Parathyroid adenoma (tissue), 2 donors: ENCODE data around the gene AGPAT2.
A peak's percentile ranks its signal among the peaks of the same experiment; 100 is the strongest.

ENCODE experiments used
- H2AFZ ChIP-seq: fragments of 300-600 bp; sonication (generic); one replicate; pipeline ENCODE4 v1.7.0; 2017; ENCODE audit warnings: antibody characterized with exemption, mild to moderate bottlenecking
- H3K27ac ChIP-seq: fragments of 300-600 bp; sonication (generic); one replicate; pipeline ENCODE4 v1.7.0; 2017
- H3K27me3 ChIP-seq: fragments of 300-600 bp; sonication (generic); one replicate; pipeline ENCODE4 v1.7.0; 2017; ENCODE audit warnings: low read length; ENCODE audit not compliant: control insufficient read depth, insufficient read depth
- H3K36me3 ChIP-seq: fragments of 300-600 bp; sonication (generic); one replicate; pipeline ENCODE4 v1.7.0; 2017; ENCODE audit warnings: low read length; ENCODE audit not compliant: control insufficient read depth, insufficient read depth
- H3K4me1 ChIP-seq: fragments of 300-600 bp; sonication (generic); one replicate; pipeline ENCODE4 v1.7.0; 2017; ENCODE audit warnings: control low read depth
- H3K4me2 ChIP-seq: fragments of 300-600 bp; sonication (generic); one replicate; pipeline ENCODE4 v1.7.0; 2017; ENCODE audit warnings: low read length
- H3K4me3 ChIP-seq: fragments of 300-600 bp; sonication (generic); one replicate; pipeline ENCODE4 v1.7.0; 2017; ENCODE audit warnings: low read depth, low read length
- H3K79me2 ChIP-seq: fragments of 300-600 bp; sonication (generic); one replicate; pipeline ENCODE4 v1.7.0; 2017; ENCODE audit warnings: control low read depth
- H3K9ac ChIP-seq: fragments of 300-600 bp; sonication (generic); one replicate; pipeline ENCODE4 v1.7.0; 2017; ENCODE audit warnings: mild to moderate bottlenecking
- H3K9me3 ChIP-seq: fragments of 300-600 bp; sonication (generic); one replicate; pipeline ENCODE4 v1.7.0; 2017; ENCODE audit warnings: low read length; ENCODE audit not compliant: control insufficient read depth
- CTCF ChIP-seq: fragments of 300-600 bp; sonication (generic); IDR thresholded peaks from one replicate; pipeline ENCODE4 v1.7.0; 2017; ENCODE audit warnings: antibody characterized with exemption, mild to moderate bottlenecking
- donor health status: primary hyperparathyroidism.

Gene AGPAT2

DNA sequence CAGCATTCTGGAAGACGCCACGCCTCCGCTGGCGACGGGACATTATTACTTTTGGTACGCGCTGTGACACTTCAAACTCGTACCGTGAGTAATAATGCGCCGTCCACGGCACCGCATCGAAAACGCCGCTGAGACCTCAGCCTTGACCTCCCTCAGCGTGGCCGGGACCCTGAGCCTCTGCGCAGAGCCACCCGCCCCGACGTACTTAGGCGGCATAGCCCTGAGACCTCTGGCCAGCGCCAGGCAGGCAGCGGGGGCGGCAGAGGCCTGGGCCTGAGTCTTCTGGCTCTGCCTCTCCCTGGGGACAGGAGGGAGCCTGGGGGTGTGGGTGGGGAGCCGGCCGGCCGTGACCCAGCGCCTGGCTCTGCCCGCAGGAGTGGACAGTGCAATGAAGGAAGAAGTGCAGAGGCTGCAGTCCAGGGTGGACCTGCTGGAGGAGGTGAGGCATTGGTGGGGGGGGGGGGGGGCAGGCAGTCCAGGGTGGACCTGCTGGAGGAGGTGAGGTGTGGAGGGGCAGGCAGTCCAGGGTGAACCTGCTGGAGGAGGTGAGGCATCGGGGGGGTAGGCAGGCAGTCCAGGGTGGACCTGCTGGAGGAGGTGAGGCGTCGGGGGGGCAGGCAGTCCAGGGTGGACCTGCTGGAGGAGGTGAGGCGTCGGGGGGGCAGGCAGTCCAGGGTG lies 16.5 kb downstream of the AGPAT2 start:
- Histone ChIP-seq H3K79me2 (no peaks in the 10 kb centered on the region), H3K36me3 (no peaks in the 10 kb centered on the region), H3K27me3 (no peaks in the 10 kb centered on the region), H3K4me1 (peaks cover 2% of the 10 kb centered on the region), H3K9ac (no peak overlapping the region), H3K4me3 (no peak overlapping the region), H3K9me3 (no peaks in the 10 kb centered on the region), H2AFZ (no peak overlapping the region), H3K4me2 (no peak overlapping the region), H3K27ac (no peak overlapping the region)
- no peak for TF ChIP-seq CTCF

DNA sequence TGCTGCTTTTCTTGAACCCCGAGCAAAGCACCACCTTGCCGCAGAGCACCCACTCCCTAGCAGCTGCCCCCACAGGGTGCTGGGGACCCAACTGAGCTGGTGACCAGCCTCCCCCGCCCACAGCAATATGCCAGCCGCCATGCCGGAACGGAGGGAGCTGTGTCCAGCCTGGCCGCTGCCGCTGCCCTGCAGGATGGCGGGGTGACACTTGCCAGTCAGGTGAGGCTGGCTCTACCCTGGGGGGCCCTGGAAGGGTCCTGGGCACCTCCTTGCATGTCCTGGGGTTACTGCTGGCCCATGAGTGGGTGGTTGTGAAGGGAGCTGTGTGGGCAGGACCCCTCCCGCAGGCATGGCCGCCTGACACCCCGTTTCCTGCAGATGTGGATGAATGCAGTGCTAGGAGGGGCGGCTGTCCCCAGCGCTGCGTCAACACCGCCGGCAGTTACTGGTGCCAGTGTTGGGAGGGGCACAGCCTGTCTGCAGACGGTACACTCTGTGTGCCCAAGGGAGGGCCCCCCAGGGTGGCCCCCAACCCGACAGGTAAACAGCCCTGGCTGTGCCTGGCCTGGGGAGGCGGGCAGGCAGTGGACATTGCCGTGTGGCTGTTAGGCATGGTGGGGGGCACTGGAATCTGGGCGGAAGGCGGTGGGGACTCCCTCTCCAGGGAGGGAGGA lies 17.3 kb downstream of the AGPAT2 start:
- Histone ChIP-seq H3K4me2 (no peak overlapping the region), H3K36me3 (no peaks in the 10 kb centered on the region), H3K9ac (no peak overlapping the region), H3K27ac (no peak overlapping the region), H3K27me3 (no peaks in the 10 kb centered on the region), H3K9me3 (no peaks in the 10 kb centered on the region), H3K4me3 (no peak overlapping the region), H3K79me2 (no peaks in the 10 kb centered on the region), H2AFZ (no peak overlapping the region), H3K4me1 (peaks cover 2% of the 10 kb centered on the region)
- no peak for TF ChIP-seq CTCF

DNA sequence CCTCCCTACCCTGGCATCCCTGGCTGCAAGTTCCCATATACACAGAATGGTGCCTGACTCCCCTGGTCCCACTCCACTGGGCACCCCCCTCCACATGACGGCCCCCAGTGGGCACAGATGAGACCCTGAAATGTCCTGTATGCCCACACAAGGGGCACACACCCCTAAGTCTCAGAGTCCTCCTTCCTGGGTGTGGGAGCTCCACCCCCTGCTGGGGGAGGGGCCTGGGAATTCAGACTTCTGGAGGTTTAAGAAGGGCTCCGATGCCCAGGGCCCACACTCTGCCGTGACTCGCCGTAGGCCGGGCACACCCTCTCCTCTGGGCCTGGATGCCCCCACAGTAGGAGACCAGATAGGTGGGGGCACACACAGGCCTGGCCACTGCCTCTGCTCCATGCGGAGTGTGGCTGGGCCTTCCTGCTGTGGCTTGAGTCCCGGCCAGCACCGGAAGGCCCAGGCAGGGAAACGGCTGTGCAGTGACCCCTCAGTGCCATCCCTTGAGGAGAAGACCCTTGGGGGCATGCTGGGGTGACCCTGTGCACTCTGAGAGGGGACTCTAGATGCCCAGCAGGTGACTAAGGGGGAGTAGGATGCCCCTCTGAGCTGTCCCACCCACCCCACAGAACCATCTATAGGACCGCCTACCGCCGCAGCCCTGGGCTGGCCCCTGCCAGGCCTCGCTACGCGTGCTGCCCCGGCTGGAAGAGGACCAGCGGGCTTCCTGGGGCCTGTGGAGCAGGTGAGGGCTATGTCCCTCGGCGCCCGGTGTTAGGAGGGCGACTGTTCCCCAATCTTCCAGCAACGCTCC lies 18.1 kb downstream of the AGPAT2 start:
- no peak for TF ChIP-seq CTCF
- Histone ChIP-seq H3K79me2 (no peaks in the 10 kb centered on the region), H3K9ac (no peak overlapping the region), H3K27me3 (no peaks in the 10 kb centered on the region), H3K27ac (no peak overlapping the region), H3K4me2 (no peak overlapping the region), H2AFZ (no peak overlapping the region), H3K9me3 (no peaks in the 10 kb centered on the region), H3K36me3 (no peaks in the 10 kb centered on the region), H3K4me1 (peaks cover 2% of the 10 kb centered on the region), H3K4me3 (peak overlapping the region; percentile 33)

DNA sequence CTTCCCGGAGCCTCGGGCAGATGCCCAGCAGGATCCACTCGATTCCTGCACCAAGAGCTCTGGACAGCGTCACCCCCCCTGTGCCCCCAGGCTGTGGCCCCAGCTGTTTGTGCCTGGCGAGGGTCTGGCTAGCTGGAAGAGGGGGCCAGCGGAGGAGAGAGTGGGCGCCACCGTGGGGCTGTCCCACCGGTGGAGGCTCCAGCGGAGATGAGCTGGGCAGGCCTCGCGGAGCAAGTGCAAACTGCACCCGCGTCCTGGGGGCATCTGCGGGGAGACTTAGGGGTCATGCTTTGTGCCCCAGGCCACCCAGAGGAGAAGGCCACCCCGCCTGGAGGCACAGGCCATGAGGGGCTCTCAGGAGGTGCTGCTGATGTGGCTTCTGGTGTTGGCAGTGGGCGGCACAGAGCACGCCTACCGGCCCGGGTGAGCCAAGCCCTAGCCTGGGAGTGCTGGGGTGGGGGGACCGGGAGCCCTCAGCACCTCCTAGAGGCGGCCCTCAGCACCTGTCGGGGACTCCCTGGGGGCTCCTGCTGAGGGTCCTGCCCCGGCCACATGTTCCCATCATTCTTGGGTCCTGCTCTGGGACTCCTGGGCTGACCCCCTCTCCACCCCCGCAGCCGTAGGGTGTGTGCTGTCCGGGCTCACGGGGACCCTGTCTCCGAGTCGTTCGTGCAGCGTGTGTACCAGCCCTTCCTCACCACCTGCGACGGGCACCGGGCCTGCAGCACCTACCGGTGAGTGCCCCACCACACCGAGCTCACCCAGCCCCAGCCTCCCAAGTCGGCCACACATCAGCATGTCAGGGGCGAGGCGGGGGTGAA lies 19.1 kb downstream of the AGPAT2 start:
- Histone ChIP-seq H3K79me2 (no peaks in the 10 kb centered on the region), H3K4me1 (peaks cover 2% of the 10 kb centered on the region), H3K4me3 (peak overlapping the region; percentile 37), H3K4me2 (no peak overlapping the region), H3K9ac (no peak overlapping the region), H3K27me3 (no peaks in the 10 kb centered on the region), H3K9me3 (no peaks in the 10 kb centered on the region), H3K27ac (no peak overlapping the region), H3K36me3 (no peaks in the 10 kb centered on the region), H2AFZ (no peak overlapping the region)
- TF ChIP-seq CTCF, result no peak
